GM23248 (cell line): ENCODE data around the gene CCDC124.

Experiments used
- EZH2 ChIP-seq: fragments of 200-600 bp; sonication (generic); IDR thresholded peaks from 2 replicates; pipeline ENCODE4 v1.6.1; 2018; ENCODE audit warnings: antibody characterized with exemption, mild to moderate bottlenecking; ENCODE audit not compliant: insufficient read depth, poor library complexity, severe bottlenecking
- EZH2phosphoT487 ChIP-seq: fragments of 200-600 bp; sonication (generic); IDR thresholded peaks from 2 replicates; pipeline ENCODE4 v1.6.1; 2018; ENCODE audit warnings: antibody characterized with exemption, moderate library complexity, mild to moderate bottlenecking, low read depth; ENCODE audit not compliant: insufficient read depth

DNA sequence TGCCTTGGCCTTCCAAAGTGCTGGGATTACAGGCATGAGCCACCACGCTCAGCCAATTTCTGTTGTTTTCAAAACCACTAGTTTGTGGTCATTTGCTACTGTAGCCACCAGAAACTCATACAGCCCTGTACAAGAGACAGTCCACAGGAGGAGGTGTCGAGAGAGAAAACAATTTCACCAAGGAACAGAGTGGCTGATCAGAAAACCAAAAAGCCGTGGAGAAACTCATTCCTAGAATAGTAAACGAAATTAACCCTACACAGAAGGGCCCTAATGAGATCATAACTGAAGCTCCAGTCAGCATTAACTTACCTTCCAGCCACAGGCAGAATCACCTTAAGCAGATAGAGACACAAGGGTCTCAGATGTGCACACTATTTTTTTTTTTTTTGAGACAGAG, 3.8 kb upstream of the CCDC124 start:
- TF ChIP-seq EZH2 (no peak), EZH2phosphoT487 (no peak)
